GM06990 (cell line): Measurements from ENCODE around the gene IL20RA.

Experiments used
- DNase-seq: peaks from one replicate; pipeline ENCODE4 v3.0.0-alpha.2; 2011; ENCODE audit not compliant: insufficient read length; ENCODE audit errors: extremely low read depth
- H3K27me3 ChIP-seq: replicated peaks from 2 replicates; pipeline ENCODE4 v1.6.0; 2011; ENCODE audit warnings: low read length; ENCODE audit not compliant: control insufficient read depth, insufficient read depth
- H3K36me3 ChIP-seq: 2 replicates; pipeline ENCODE4 v1.5.1; 2011; ENCODE audit warnings: low read length; ENCODE audit not compliant: control insufficient read depth, insufficient read depth
- H3K4me3 ChIP-seq: replicated peaks from 2 replicates; pipeline ENCODE4 v1.5.1; 2011; ENCODE audit warnings: low read depth, mild to moderate bottlenecking, control low read depth, low read length
- CTCF ChIP-seq: IDR thresholded peaks from 2 replicates; pipeline ENCODE4 v1.5.1; 2011; ENCODE audit warnings: low read length, control low read depth, mild to moderate bottlenecking, inconsistent platforms; ENCODE audit not compliant: insufficient read depth, poor library complexity, severe bottlenecking

Gene IL20RA

GRCh38 chr6:137086031-137086430 is 41.3 kb upstream of the IL20RA start:
- no peaks in the 10 kb centered on the region; the same call in 1 of the 2 replicates for H3K27me3 ChIP-seq
- no peak overlapping the region for H3K4me3 ChIP-seq
- no peak for DNase-seq
- TF ChIP-seq CTCF = no peak
- no peaks in the 10 kb centered on the region for H3K36me3 ChIP-seq

DNA sequence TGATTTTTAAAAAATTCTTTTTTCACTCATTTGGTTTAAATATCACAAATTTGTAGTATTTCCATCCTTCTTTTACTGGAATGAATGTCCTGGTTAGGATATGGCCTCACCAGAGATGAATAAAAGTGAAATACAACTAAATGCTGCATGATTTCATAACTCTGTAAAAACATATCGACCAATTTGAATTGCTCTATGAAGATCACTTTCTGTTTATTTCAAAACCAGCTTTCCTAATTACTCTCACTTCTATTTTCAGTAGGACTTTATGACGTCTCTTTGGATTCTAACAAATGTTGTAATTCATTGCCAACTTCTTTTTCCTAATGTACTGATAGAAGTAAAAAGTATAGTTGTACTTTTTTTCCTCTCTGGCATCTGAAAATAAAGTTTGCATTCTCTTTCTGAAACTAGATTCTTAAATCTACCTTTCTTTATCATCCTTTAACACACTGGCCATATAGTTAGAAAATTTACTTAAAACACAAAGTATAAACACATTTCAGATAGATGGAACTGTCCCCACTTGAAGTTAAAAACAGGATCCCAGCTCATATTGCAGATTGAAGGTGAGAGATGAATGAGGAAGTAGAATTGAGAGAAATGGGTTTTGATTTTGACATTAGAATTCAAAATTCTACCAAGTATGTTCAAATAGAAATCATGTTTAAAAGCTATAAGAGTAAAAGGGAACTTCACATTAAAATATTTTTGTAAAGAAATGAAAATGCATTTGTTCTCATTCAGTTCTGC is 40.3 kb upstream of the IL20RA start:
- no peak overlapping the region for H3K4me3 ChIP-seq
- no peak for DNase-seq
- H3K27me3 ChIP-seq = no peaks in the 10 kb centered on the region; the same call in 1 of the 2 replicates
- TF ChIP-seq CTCF = no peak
- H3K36me3 ChIP-seq = no peaks in the 10 kb centered on the region

- no peak for TF ChIP-seq CTCF
- no peak for DNase-seq
- Histone ChIP-seq H3K27me3 (no peaks in the 10 kb centered on the region; the same call in 1 of the 2 replicates), H3K36me3 (no peaks in the 10 kb centered on the region), H3K4me3 (no peak overlapping the region)
These were observed 39.3 kb upstream of the IL20RA start for GRCh38 chr6:137084090-137084489.

DNA sequence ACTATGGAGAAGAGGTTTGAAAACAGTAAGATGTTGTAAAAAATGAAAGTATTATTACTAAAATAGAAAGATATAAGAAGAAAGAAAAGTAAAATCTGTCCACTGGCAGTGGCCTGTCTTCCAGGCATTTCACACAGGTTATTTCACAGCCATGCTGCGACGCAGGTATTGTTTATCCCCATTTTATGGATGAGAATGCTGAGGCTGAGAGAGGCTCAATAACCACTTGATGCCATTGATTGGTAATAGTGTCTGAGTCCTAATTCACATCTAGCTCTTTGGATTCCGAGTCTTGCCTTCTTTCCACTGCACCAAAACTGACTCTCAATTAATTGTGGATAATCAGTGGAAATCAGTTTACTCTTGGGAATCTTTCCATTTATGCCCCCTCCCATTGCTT is 37.2 kb upstream of the IL20RA start:
- Histone ChIP-seq H3K36me3 (no peaks in the 10 kb centered on the region), H3K4me3 (no peak overlapping the region), H3K27me3 (no peaks in the 10 kb centered on the region)
- DNase-seq = no peak
- no peak for TF ChIP-seq CTCF

- DNase-seq = no peak
- Histone ChIP-seq H3K4me3 (no peak overlapping the region), H3K27me3 (no peaks in the 10 kb centered on the region), H3K36me3 (no peaks in the 10 kb centered on the region)
- TF ChIP-seq CTCF = no peak
These were observed 35.9 kb upstream of the IL20RA start for GRCh38 chr6:137080711-137081110.
